Caco-2 (cell line): ENCODE data around the gene ANKRD9. TPM values are rescaled to one million over a fixed set of nuclear protein-coding genes. Genes with fewer than 3 reads are reported as not detected.
A peak's percentile ranks its signal among the peaks of the same experiment; 100 is the strongest.

ENCODE experiments used
- BruUV-seq: library from RNA; stranded (reverse); fragments of 400-500 nt; replicated peaks from 2 replicates; lab custom pipeline; 2021; lab: Mats Ljungman, UMichigan
- CTCF ChIA-PET: fragments of 300-600 bp; sonication (Branson Sonifier 250); formaldehyde crosslinking; loops from one replicate; lab custom pipeline; 2022; ENCODE audit warnings: antibody characterized with exemption; lab: Charles Lee
- POLR2A ChIA-PET: fragments of 300-600 bp; sonication (Branson Sonifier 250); formaldehyde crosslinking; loops from one replicate; lab custom pipeline; 2022; ENCODE audit warnings: antibody characterized with exemption; lab: Charles Lee
- DNase-seq, 2 experiments: peaks; one replicate each; pipeline versions ENCODE4 v3.0.0 to v3.0.0-alpha.2; 2020 to 2022
- H3K27me3 ChIP-seq: replicated peaks from 2 replicates; pipeline ENCODE4 v1.6.0; 2011; ENCODE audit warnings: low read length; ENCODE audit not compliant: control insufficient read depth, insufficient read depth
- H3K36me3 ChIP-seq: 2 replicates; pipeline ENCODE4 v1.5.1; 2011; ENCODE audit warnings: low read length; ENCODE audit not compliant: control insufficient read depth, insufficient read depth
- H3K4me1 ChIP-seq: fragments of 250-450 bp; sonication (Bioruptor Pico); 2 replicates; pipeline ENCODE4 v1.5.1; 2020; ENCODE audit warnings: mild to moderate bottlenecking
- H3K4me3 ChIP-seq: 2 replicates; pipeline ENCODE4 v1.5.1; 2011; ENCODE audit warnings: low read depth, mild to moderate bottlenecking, control low read depth, low read length
- H3K9me3 ChIP-seq: fragments of 250-450 bp; sonication (Bioruptor Pico); 2 replicates; pipeline ENCODE4 v1.5.1; 2020; ENCODE audit warnings: mild to moderate bottlenecking, moderate library complexity
- H3K27ac Mint-ChIP-seq: one replicate; pipeline ENCODE4 v1.8.0; 2022; ENCODE audit warnings: mixed read lengths; ENCODE audit not compliant: unreplicated experiment
- H3K27me3 Mint-ChIP-seq: one replicate; pipeline ENCODE4 v1.8.0; 2022; ENCODE audit warnings: mixed read lengths; ENCODE audit not compliant: insufficient read depth, unreplicated experiment
- H3K36me3 Mint-ChIP-seq: one replicate; pipeline ENCODE4 v1.8.0; 2022; ENCODE audit warnings: mild to moderate bottlenecking, mixed read lengths; ENCODE audit not compliant: insufficient read depth, unreplicated experiment
- H3K4me1 Mint-ChIP-seq: one replicate; pipeline ENCODE4 v1.8.0; 2022; ENCODE audit warnings: low read depth, mixed read lengths; ENCODE audit not compliant: unreplicated experiment
- H3K4me3 Mint-ChIP-seq: one replicate; pipeline ENCODE4 v1.8.0; 2022; ENCODE audit warnings: mild to moderate bottlenecking, moderate library complexity, mixed read lengths; ENCODE audit not compliant: unreplicated experiment
- H3K9me3 Mint-ChIP-seq: one replicate; pipeline ENCODE4 v1.8.0; 2022; ENCODE audit warnings: mixed read lengths; ENCODE audit not compliant: unreplicated experiment
- intact Hi-C: fragments of 100-400 bp; cut with micrococcal nuclease; formaldehyde crosslinking; loops from one replicate; pipeline ENCODE4 v1.10.0; 2022; ENCODE audit not compliant: unreplicated experiment
- total RNA-seq: library from RNA; stranded (reverse); gene quantifications from 2 replicates; pipeline ENCODE4 v1.2.3, GENCODE V29; 2022
- TF ChIP-seq, protein P1 (sequence below), 2 experiments: fragments of 200-600 bp in 1 of 2; IDR thresholded peaks; 1 replicate in 1 of 2; 2 replicates in 1 of 2; pipeline versions ENCODE4 v1.5.1 to v1.8.0; 2011 to 2022; ENCODE audit warnings: antibody characterized with exemption in 1 of 2, control low read depth in 1 of 2, inconsistent platforms in 1 of 2, low read depth in 1 of 2, low read length in 1 of 2, mild to moderate bottlenecking in 1 of 2, moderate library complexity in 1 of 2; ENCODE audit not compliant: insufficient read depth in 1 of 2, severe bottlenecking in 1 of 2, unreplicated experiment in 1 of 2

The ANKRD9 gene
- total RNA-seq, 1 experiment from 2014 or later: 15.0 TPM

DNA sequence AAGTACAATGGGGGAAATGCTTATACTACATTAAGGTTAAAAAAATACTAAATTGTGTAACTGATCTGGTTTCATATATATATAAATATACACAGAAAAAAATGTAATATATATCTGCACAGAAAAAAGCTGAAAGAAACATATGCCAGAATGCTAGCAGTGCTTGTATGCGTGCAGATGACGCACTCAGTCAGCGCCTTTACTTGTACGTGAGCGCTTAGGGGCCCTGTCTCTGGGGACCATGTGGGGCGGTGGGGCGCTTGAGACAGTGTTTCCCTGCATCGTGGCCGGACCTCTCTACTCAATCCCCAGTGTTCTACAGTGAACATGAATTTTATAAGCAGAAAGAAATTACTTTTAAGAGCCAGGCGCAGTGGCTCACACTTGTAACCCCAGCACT, 7.0 kb downstream of the ANKRD9 start:
- no peak for DNase-seq
- peaks cover 6% of the 10 kb centered on the region for H3K4me1 Mint-ChIP-seq
- no peaks in the 10 kb centered on the region for H3K9me3 Mint-ChIP-seq
- CTCF ChIA-PET: no interaction called here
- POLR2A ChIA-PET: no interaction called here
- TF ChIP-seq, protein P1, sequence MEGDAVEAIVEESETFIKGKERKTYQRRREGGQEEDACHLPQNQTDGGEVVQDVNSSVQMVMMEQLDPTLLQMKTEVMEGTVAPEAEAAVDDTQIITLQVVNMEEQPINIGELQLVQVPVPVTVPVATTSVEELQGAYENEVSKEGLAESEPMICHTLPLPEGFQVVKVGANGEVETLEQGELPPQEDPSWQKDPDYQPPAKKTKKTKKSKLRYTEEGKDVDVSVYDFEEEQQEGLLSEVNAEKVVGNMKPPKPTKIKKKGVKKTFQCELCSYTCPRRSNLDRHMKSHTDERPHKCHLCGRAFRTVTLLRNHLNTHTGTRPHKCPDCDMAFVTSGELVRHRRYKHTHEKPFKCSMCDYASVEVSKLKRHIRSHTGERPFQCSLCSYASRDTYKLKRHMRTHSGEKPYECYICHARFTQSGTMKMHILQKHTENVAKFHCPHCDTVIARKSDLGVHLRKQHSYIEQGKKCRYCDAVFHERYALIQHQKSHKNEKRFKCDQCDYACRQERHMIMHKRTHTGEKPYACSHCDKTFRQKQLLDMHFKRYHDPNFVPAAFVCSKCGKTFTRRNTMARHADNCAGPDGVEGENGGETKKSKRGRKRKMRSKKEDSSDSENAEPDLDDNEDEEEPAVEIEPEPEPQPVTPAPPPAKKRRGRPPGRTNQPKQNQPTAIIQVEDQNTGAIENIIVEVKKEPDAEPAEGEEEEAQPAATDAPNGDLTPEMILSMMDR (IDR thresholded peaks at IDR 0.05; ENCODE audit: insufficient read depth in 1 of 2, low read depth in 1 of 2, low read length in 1 of 2, severe bottlenecking in 1 of 2, unreplicated experiment in 1 of 2): no peak
- peaks cover 6% of the 10 kb centered on the region for H3K36me3 Mint-ChIP-seq
- Histone ChIP-seq H3K27me3 (no peaks in the 10 kb centered on the region), H3K4me3 (no peak overlapping the region), H3K9me3 (no peaks in the 10 kb centered on the region), H3K4me1 (0 out of 2 replicates have a peak, but pooled peaks cover 5% of the 10 kb centered on the region), H3K36me3 (no peaks in the 10 kb centered on the region)
- no TSS peak for BruUV-seq
- H3K27ac Mint-ChIP-seq: no peak overlapping the region
- intact Hi-C loops: no loop called here
- H3K4me3 Mint-ChIP-seq: no peak overlapping the region
- H3K27me3 Mint-ChIP-seq: no peaks in the 10 kb centered on the region

DNA sequence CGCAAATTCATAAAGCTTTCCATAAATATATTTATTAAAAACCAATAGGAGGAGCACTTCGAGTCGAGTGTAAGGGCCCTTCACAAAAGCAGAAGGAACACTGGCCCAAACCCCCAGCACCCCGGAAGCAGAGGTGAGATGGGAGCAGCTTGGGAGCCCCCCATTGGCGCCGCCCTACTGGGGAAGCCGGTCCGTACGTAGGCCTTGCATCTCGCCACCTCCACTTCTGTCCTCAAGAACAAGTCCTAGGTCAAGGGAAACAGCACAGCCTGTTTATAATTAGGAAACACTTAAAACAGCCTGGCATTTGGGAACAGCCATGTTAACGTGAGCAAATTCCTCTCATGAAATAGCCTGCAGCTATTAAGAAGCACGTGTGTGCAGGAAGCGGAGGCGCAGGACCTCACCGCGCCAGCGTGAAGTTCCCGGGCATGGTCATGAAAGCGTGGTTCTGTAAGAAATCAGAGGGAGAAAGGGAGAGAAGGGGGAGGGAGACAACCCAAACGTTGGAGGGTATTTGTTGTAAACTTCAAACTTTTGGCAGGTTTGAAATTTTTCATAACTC, 7.7 kb downstream of the ANKRD9 start:
- POLR2A ChIA-PET: no interaction called here
- H3K27ac Mint-ChIP-seq: no peak overlapping the region
- no peaks in the 10 kb centered on the region for H3K9me3 Mint-ChIP-seq

DNA sequence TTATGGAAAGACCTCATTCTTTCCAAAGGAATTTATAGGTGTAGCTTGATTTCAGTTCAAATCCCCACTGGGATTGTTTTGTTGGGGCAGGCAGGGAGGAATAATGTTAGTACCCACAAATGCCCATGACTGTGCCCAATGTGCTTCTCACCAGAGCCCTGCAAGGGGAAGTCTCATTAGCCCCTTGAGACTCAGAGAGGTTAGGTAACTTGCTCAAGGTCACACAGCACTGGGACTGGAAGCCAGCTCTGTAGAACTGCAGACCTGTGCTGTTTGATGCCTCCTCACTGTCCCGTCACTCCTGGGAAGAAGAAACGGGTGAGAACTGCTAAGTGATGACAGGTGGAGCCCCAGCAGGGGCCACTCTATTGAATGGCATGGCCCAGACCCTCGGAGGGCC, 8.9 kb downstream of the ANKRD9 start:
- Mint-ChIP-seq H3K4me1 (peaks cover 6% of the 10 kb centered on the region), H3K4me3 (no peak overlapping the region), H3K27me3 (no peaks in the 10 kb centered on the region), H3K27ac (no peak overlapping the region), H3K9me3 (no peaks in the 10 kb centered on the region), H3K36me3 (peaks cover 10% of the 10 kb centered on the region)
- intact Hi-C loops: no loop called here
- Histone ChIP-seq H3K27me3 (no peaks in the 10 kb centered on the region), H3K4me1 (0 out of 2 replicates have a peak, but pooled peaks cover 5% of the 10 kb centered on the region), H3K4me3 (no peak overlapping the region), H3K9me3 (no peaks in the 10 kb centered on the region), H3K36me3 (no peaks in the 10 kb centered on the region)
- DNase-seq: no peak
- BruUV-seq: no TSS peak
- TF ChIP-seq, protein P1 (IDR thresholded peaks at IDR 0.05; ENCODE audit: insufficient read depth in 1 of 2, low read depth in 1 of 2, low read length in 1 of 2, severe bottlenecking in 1 of 2, unreplicated experiment in 1 of 2): no peak
- ChIA-PET POLR2A (no interaction called here), CTCF (interaction anchor here (0.5 kb wide), 1 partner anchor 190 kb away, joined by 4 read pairs; no protein-coding TSS in a partner anchor)

More for the DNA sequence above, 7.7 kb downstream of the ANKRD9 start:
- BruUV-seq: no TSS peak
- no peak overlapping the region for H3K4me3 Mint-ChIP-seq
- H3K4me3 ChIP-seq: no peak overlapping the region
- H3K27me3 Mint-ChIP-seq: no peaks in the 10 kb centered on the region
- H3K36me3 Mint-ChIP-seq: peaks cover 6% of the 10 kb centered on the region
- H3K27me3 ChIP-seq: no peaks in the 10 kb centered on the region
- H3K4me1 ChIP-seq: 0 out of 2 replicates have a peak, but pooled peaks cover 5% of the 10 kb centered on the region
- TF ChIP-seq, protein P1 (IDR thresholded peaks at IDR 0.05; ENCODE audit: insufficient read depth in 1 of 2, low read depth in 1 of 2, low read length in 1 of 2, severe bottlenecking in 1 of 2, unreplicated experiment in 1 of 2): no peak
- intact Hi-C loops: no loop called here
- CTCF ChIA-PET: no interaction called here
- H3K4me1 Mint-ChIP-seq: peaks cover 6% of the 10 kb centered on the region
- H3K9me3 ChIP-seq: no peaks in the 10 kb centered on the region
- DNase-seq: peak in 1 of 2 experiments; percentile 20
- no peaks in the 10 kb centered on the region for H3K36me3 ChIP-seq
